A549 (cell line): ENCODE data around the gene ZNF549. TPM values are rescaled to one million over a fixed set of nuclear protein-coding genes. Genes with fewer than 3 reads are reported as not detected.

Source experiments
- ATAC-seq, 2 experiments: fragments of 200-7000 bp in 1 of 2; fragments of >200 bp in 1 of 2; cut with Nextera tagmentation in 1 of 2; cut with Tn5 transposase in 1 of 2; 3 replicates each; pipeline versions ENCODE4 v1.8.0 to v1.9.1; 2018 to 2020; ENCODE audit warnings: mild to moderate bottlenecking in 1 of 2, moderate library complexity in 1 of 2
- CTCF ChIA-PET: fragments of 300-600 bp; sonication (Branson Sonifier 250); formaldehyde crosslinking; extraction: SDS; loops from one replicate; lab custom pipeline; 2021; ENCODE audit warnings: antibody characterized with exemption, inconsistent platforms; lab: Yijun Ruan, JAX
- POLR2A ChIA-PET: fragments of 350-600 bp; formaldehyde crosslinking; extraction: SDS; loops from one replicate; lab custom pipeline; 2021; ENCODE audit warnings: antibody characterized with exemption, inconsistent platforms; lab: Yijun Ruan, JAX
- DNase-seq, 2 experiments: peaks; one replicate each; pipeline versions ENCODE4 v3.0.0 to v3.0.0-alpha.2; 2011 to 2016; ENCODE audit warnings: low read depth in 1 of 2, low spot score in 1 of 2
- FAIRE-seq: peaks from 2 replicates; lab custom pipeline; 2011; peaks lifted over from hg19 to GRCh38; lab: Jason Lieb, UNC
- H3K27ac ChIP-seq, 2 experiments: fragments of >200 bp; sonication (Bioruptor Twin); formaldehyde crosslinking; 3 replicates each; pipeline ENCODE4 v1.5.1; 2016 to 2017
- H3K4me1 ChIP-seq: fragments of >200 bp; sonication (Bioruptor Twin); formaldehyde crosslinking; 3 replicates; pipeline ENCODE4 v1.6.1; 2016
- H3K4me2 ChIP-seq: fragments of >200 bp; sonication (Bioruptor Twin); formaldehyde crosslinking; 3 replicates; pipeline ENCODE4 v1.6.1; 2016
- H3K4me3 ChIP-seq: fragments of >200 bp; sonication (Bioruptor Twin); formaldehyde crosslinking; 3 replicates; pipeline ENCODE4 v1.5.1; 2016
- H3K9me3 ChIP-seq: fragments of >200 bp; sonication (Bioruptor Twin); formaldehyde crosslinking; 3 replicates; pipeline ENCODE4 v1.6.1; 2016
- BHLHE40 ChIP-seq: IDR thresholded peaks from 2 replicates; pipeline ENCODE4 v1.6.1; 2012; ENCODE audit warnings: low read depth, low read length, inconsistent platforms
- CHD2 ChIP-seq: fragments of 150-350 bp; IDR thresholded peaks from 2 replicates; pipeline ENCODE4 v1.6.1; 2014; ENCODE audit warnings: low read length; ENCODE audit not compliant: partially characterized antibody
- E2F6 ChIP-seq: IDR thresholded peaks from 2 replicates; pipeline ENCODE4 v1.6.1; 2012; ENCODE audit warnings: low read depth, borderline replicate concordance
- EP300 ChIP-seq, 2 experiments: fragments of >200 bp; sonication (Bioruptor Twin); formaldehyde crosslinking; IDR thresholded peaks; 2 replicates in 1 of 2; 3 replicates in 1 of 2; pipeline ENCODE4 v1.6.1; 2016 to 2017
- FOSB ChIP-seq: fragments of 250-450 bp; sonication (Bioruptor Pico); IDR thresholded peaks from 2 replicates; pipeline ENCODE4 v1.5.0; 2020; ENCODE audit warnings: mild to moderate bottlenecking, moderate library complexity
- FOSL2 ChIP-seq, 2 experiments: fragments of 450-650 bp in 1 of 2; fragments of >200 bp in 1 of 2; sonication (Bioruptor Twin) in 1 of 2; formaldehyde crosslinking; IDR thresholded peaks; 2 replicates each; pipeline versions ENCODE4 v1.5.0 to v1.6.1; 2016 to 2020; ENCODE audit warnings: mild to moderate bottlenecking in 1 of 2, moderate library complexity in 1 of 2
- HEYL ChIP-seq: fragments of 250-450 bp; sonication (Bioruptor Pico); IDR thresholded peaks from 2 replicates; pipeline ENCODE4 v1.8.0; 2021; ENCODE audit warnings: mild to moderate bottlenecking, moderate library complexity
- HOXB13 ChIP-seq: fragments of 250-450 bp; sonication (Bioruptor Pico); IDR thresholded peaks from 2 replicates; pipeline ENCODE4 v1.5.0; 2020; ENCODE audit warnings: low read depth, mild to moderate bottlenecking, moderate library complexity
- HOXB5 ChIP-seq: fragments of 250-450 bp; sonication (Bioruptor Pico); IDR thresholded peaks from 2 replicates; pipeline ENCODE4 v1.5.0; 2020; ENCODE audit warnings: mild to moderate bottlenecking, moderate library complexity
- JUN ChIP-seq, 2 experiments: fragments of >200 bp; sonication (Bioruptor Twin); formaldehyde crosslinking; IDR thresholded peaks; 2 replicates in 1 of 2; 3 replicates in 1 of 2; pipeline ENCODE4 v1.6.1; 2016 to 2017
- KDM1A ChIP-seq: fragments of 200-600 bp; sonication (generic); IDR thresholded peaks from 2 replicates; pipeline ENCODE4 v1.6.1; 2016; ENCODE audit warnings: low read depth, mild to moderate bottlenecking
- MAZ ChIP-seq: fragments of 150-350 bp; IDR thresholded peaks from 2 replicates; pipeline ENCODE4 v1.6.1; 2014; ENCODE audit warnings: antibody characterized with exemption, low read depth, low read length, borderline replicate concordance
- MYC ChIP-seq: IDR thresholded peaks from 2 replicates; pipeline ENCODE4 v1.6.1; 2012; ENCODE audit warnings: mild to moderate bottlenecking, inconsistent platforms, low read length, improper control_type of control experiment, borderline replicate concordance
- NFE2L2 ChIP-seq: fragments of 150-350 bp; conservative IDR thresholded peaks from 2 replicates; pipeline ENCODE4 v1.6.1; 2014; ENCODE audit warnings: low read length
- NPAS2 ChIP-seq: fragments of 250-450 bp; sonication (Bioruptor Pico); IDR thresholded peaks from 2 replicates; pipeline ENCODE4 v1.8.0; 2022; ENCODE audit warnings: mild to moderate bottlenecking, moderate library complexity, borderline replicate concordance
- PHF8 ChIP-seq: fragments of 200-600 bp; sonication (generic); IDR thresholded peaks from 2 replicates; pipeline ENCODE4 v1.6.1; 2016; ENCODE audit warnings: low read depth, mild to moderate bottlenecking, antibody characterized with exemption, moderate library complexity, borderline replicate concordance
- POLR2A ChIP-seq: IDR thresholded peaks from 2 replicates; pipeline ENCODE4 v1.6.1; 2012; ENCODE audit warnings: mild to moderate bottlenecking, low read length
- RAD21 ChIP-seq, 2 experiments: fragments of >200 bp in 1 of 2; sonication (Bioruptor Twin) in 1 of 2; formaldehyde crosslinking in 1 of 2; IDR thresholded peaks in 1 of 2; conservative IDR thresholded peaks in 1 of 2; 2 replicates in 1 of 2; 3 replicates in 1 of 2; pipeline ENCODE4 v1.6.1; 2012 to 2018; ENCODE audit warnings: inconsistent platforms in 1 of 2
- RARB ChIP-seq: fragments of 250-450 bp; sonication (Bioruptor Pico); IDR thresholded peaks from 2 replicates; pipeline ENCODE4 v1.8.0; 2021; ENCODE audit warnings: mild to moderate bottlenecking, moderate library complexity
- RCOR1 ChIP-seq: fragments of 150-350 bp; IDR thresholded peaks from 2 replicates; pipeline ENCODE4 v1.6.1; 2014; ENCODE audit warnings: antibody characterized with exemption, low read length, low read depth
- RFX5 ChIP-seq: fragments of 450-650 bp; IDR thresholded peaks from 2 replicates; pipeline ENCODE4 v1.7.1; 2014; ENCODE audit warnings: antibody characterized with exemption, mild to moderate bottlenecking, moderate library complexity
- SMC3 ChIP-seq: fragments of >200 bp; sonication (Bioruptor Twin); formaldehyde crosslinking; IDR thresholded peaks from 3 replicates; pipeline ENCODE4 v1.6.1; 2018; ENCODE audit warnings: inconsistent platforms
- SREBF2 ChIP-seq: fragments of 450-650 bp; IDR thresholded peaks from 2 replicates; pipeline ENCODE4 v1.6.1; 2014; ENCODE audit warnings: mild to moderate bottlenecking, moderate library complexity
- USF2 ChIP-seq: fragments of 450-650 bp; IDR thresholded peaks from 2 replicates; pipeline ENCODE4 v1.6.1; 2014; ENCODE audit warnings: antibody characterized with exemption
- ZNF302 ChIP-seq: fragments of 250-450 bp; sonication (Bioruptor Pico); IDR thresholded peaks from 2 replicates; pipeline ENCODE4 v1.9.0; 2021; ENCODE audit warnings: inconsistent platforms, mild to moderate bottlenecking, moderate library complexity
- WGBS: methylation state at CpG from one replicate; pipeline ENCODE4 v1.1.6; 2017; ENCODE audit errors: missing lambda C conversion rate; 5-methylcytosine and 5-hydroxymethylcytosine counted together
- polyA plus RNA-seq, 4 experiments: library from polyadenylated mRNA; depleted of rRNA in 3 of 4; stranded (reverse); fragments of >200 nt; fragmentation: RNase III in 1 of 4; extraction: RNeasy Plus Mini Kit Qiagen cat#74134 plus additional on column Dnase treatment in 1 of 4; gene quantifications; 2 replicates in 3 of 4; 3 replicates in 1 of 4; pipeline ENCODE4 v1.2.3, GENCODE V29; 2011 to 2017
- TF ChIP-seq, protein P1 (sequence below): IDR thresholded peaks from 2 replicates; pipeline ENCODE4 v1.6.1; 2012
- TF ChIP-seq, protein P2 (sequence below): fragments of >200 bp; sonication (Bioruptor Twin); formaldehyde crosslinking; IDR thresholded peaks from 3 replicates; pipeline ENCODE4 v1.6.1; 2016
- TF ChIP-seq, protein P3 (sequence below): IDR thresholded peaks from 2 replicates; pipeline ENCODE4 v1.6.1; 2012

Gene ZNF549
- polyA plus RNA-seq, 2 of the 4 experiments (the other 2 are of a cell fraction), result 1.7 to 3.7 TPM

DNA sequence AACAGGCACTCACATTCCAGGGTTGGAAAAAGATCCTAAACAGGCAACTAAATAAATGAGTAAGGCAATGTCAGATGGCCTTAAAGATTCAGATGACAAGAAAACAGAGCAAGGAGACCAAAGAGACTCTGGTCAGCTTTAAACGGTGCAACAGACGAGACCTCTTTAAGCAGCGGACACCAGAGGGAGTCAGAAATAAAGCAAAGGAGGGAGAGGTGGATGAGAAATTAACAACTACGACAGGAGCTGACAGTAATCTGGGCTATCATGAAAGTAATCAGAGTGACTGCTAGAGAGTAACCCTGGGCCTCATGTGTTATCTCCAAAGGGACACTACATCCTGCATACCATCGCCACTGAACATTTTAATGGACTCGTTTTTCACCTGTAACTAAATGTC lies 31.4 kb downstream of the ZNF549 start:
- TF ChIP-seq SMC3 (no peak), KDM1A (no peak), EP300 (IDR thresholded peaks at IDR 0.05) (no peak), FOSL2 (IDR thresholded peaks at IDR 0.05) (no peak), FOSL2 (CRISPR knock-in tag; IDR thresholded peaks at IDR 0.05) (no peak), RARB (no peak), RCOR1 (no peak), NFE2L2 (no peak), HEYL (CRISPR knock-in tag) (no peak), BHLHE40 (no peak), HOXB5 (no peak), JUN (IDR thresholded peaks at IDR 0.05) (no peak), FOSB (CRISPR knock-in tag) (no peak), USF2 (no peak), NPAS2 (CRISPR knock-in tag) (no peak), RFX5 (no peak), MAZ (no peak)
- TF ChIP-seq, protein P1, sequence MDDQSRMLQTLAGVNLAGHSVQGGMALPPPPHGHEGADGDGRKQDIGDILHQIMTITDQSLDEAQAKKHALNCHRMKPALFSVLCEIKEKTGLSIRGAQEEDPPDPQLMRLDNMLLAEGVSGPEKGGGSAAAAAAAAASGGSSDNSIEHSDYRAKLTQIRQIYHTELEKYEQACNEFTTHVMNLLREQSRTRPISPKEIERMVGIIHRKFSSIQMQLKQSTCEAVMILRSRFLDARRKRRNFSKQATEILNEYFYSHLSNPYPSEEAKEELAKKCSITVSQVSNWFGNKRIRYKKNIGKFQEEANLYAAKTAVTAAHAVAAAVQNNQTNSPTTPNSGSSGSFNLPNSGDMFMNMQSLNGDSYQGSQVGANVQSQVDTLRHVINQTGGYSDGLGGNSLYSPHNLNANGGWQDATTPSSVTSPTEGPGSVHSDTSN, result no peak
- POLR2A ChIA-PET, result no interaction called here
- H3K4me3 ChIP-seq, result peak overlapping the region; percentile 86
- H3K4me1 ChIP-seq, result no peaks in the 10 kb centered on the region
- 87% methylated on average over 6 of the region's 6 CpGs for WGBS
- peak overlapping the region; percentile 80 for H3K4me2 ChIP-seq
- H3K27ac ChIP-seq, result no peak overlapping the region
- DNase-seq (no peak), ATAC-seq (no peak), FAIRE-seq (no peak)
- H3K9me3 ChIP-seq, result peaks cover 91% of the 10 kb centered on the region
- CTCF ChIA-PET, result interaction anchor here (1.3 kb wide), 1 partner anchor 63 kb away, joined by 4 read pairs; no protein-coding TSS in a partner anchor

DNA sequence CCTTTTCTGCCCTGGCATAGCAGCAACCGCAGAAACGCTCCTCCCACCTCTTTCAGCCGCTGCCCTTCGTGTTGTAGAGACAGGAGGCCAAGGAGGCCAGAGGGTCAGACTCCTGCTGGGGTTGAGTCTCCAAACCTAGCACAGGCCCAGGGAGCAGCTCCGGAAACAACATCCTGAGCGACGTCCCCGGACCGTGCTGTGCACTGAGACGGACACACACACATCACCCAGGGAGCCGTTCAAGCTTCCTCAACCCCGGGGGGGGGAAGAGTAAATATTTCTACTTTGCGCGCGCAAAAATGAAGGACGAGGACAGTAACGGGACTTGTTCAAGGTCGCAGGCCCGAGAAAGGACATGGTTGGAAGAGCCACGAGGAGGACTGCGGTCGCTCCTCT lies 31.9 kb downstream of the ZNF549 start:
- ChIA-PET CTCF (no interaction called here), POLR2A (no interaction called here)
- TF ChIP-seq E2F6 (peak; percentile 35; the same call in 1 of the 2 replicates), HOXB13 (no peak)
- peak; percentile 36 to 38 for DNase-seq
- Histone ChIP-seq H3K4me1 (no peaks in the 10 kb centered on the region), H3K4me2 (peak overlapping the region; percentile 80), H3K9me3 (peaks cover 91% of the 10 kb centered on the region), H3K27ac (peak overlapping the region; percentile 67 to 85; a peak in 5 of 6 replicates), H3K4me3 (peak overlapping the region; percentile 86)
- WGBS, result 20% methylated on average over 22 of the region's 22 CpGs
- FAIRE-seq, result no peak
- ATAC-seq, result peak; percentile 27 to 57; a peak in 3 of 6 replicates

- H3K4me1 ChIP-seq, result no peaks in the 10 kb centered on the region
- TF ChIP-seq NFE2L2, result no peak
- no peak for TF ChIP-seq HEYL (CRISPR knock-in tag)
- TF ChIP-seq, protein P2, sequence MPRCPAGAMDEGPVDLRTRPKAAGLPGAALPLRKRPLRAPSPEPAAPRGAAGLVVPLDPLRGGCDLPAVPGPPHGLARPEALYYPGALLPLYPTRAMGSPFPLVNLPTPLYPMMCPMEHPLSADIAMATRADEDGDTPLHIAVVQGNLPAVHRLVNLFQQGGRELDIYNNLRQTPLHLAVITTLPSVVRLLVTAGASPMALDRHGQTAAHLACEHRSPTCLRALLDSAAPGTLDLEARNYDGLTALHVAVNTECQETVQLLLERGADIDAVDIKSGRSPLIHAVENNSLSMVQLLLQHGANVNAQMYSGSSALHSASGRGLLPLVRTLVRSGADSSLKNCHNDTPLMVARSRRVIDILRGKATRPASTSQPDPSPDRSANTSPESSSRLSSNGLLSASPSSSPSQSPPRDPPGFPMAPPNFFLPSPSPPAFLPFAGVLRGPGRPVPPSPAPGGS, result 0 out of 3 replicates have a peak, but pooled peaks have one; percentile 44
- TF ChIP-seq RAD21 (conservative IDR thresholded peaks at IDR 0.05 in 1 of 2, IDR thresholded peaks at IDR 0.05 in 1 of 2), result no peak; a peak in 1 of 5 replicates
- no peak for TF ChIP-seq ZNF302 (CRISPR knock-in tag)
- peak; percentile 54; the same call in 1 of the 2 replicates for TF ChIP-seq PHF8
- no peak for TF ChIP-seq HOXB13
- 0 out of 2 replicates have a peak, but pooled peaks have one; percentile 27 for TF ChIP-seq MYC
- no peak for TF ChIP-seq FOSL2 (IDR thresholded peaks at IDR 0.05)
- TF ChIP-seq FOSL2 (CRISPR knock-in tag; IDR thresholded peaks at IDR 0.05), result no peak
- TF ChIP-seq MAZ, result no peak
- TF ChIP-seq POLR2A, result peak; percentile 53
- TF ChIP-seq SREBF2, result no peak
- TF ChIP-seq E2F6, result peak; percentile 37; the same call in 1 of the 2 replicates
- TF ChIP-seq USF2, result no peak
- no peak for TF ChIP-seq CHD2
- TF ChIP-seq, protein P3, sequence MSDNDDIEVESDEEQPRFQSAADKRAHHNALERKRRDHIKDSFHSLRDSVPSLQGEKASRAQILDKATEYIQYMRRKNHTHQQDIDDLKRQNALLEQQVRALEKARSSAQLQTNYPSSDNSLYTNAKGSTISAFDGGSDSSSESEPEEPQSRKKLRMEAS, result peak; percentile 73
Observed at GRCh38 chr19:57559404-57560025, 32.4 kb downstream of the ZNF549 start, which contains the start of gene ZNF550. Gene ZNF550, minus strand, starts transcription at chr19:57559863. Its CDS starts 181 bp downstream, at chr19:57559682.

More at GRCh38 chr19:57559404-57560025, 32.4 kb downstream of the ZNF549 start, which contains the start of gene ZNF550:
- peaks cover 91% of the 10 kb centered on the region for H3K9me3 ChIP-seq
- ATAC-seq (peak; percentile 100), DNase-seq (peak; percentile 91 to 93), FAIRE-seq (no peak)
- under 1% methylated on average over 42 of the region's 56 CpGs for WGBS
- ChIA-PET POLR2A (no interaction called here), CTCF (no interaction called here)
- peak within 1 kb of the TSS; percentile 67 to 85 for H3K27ac ChIP-seq
- H3K4me2 ChIP-seq, result peak within 1 kb of the TSS; percentile 80
- H3K4me3 ChIP-seq, result peak within 1 kb of the TSS; percentile 86
